ENCODE data around the gene CCNB1IP1.
A peak's percentile ranks its signal among the peaks of the same experiment; 100 is the strongest.

DNA sequence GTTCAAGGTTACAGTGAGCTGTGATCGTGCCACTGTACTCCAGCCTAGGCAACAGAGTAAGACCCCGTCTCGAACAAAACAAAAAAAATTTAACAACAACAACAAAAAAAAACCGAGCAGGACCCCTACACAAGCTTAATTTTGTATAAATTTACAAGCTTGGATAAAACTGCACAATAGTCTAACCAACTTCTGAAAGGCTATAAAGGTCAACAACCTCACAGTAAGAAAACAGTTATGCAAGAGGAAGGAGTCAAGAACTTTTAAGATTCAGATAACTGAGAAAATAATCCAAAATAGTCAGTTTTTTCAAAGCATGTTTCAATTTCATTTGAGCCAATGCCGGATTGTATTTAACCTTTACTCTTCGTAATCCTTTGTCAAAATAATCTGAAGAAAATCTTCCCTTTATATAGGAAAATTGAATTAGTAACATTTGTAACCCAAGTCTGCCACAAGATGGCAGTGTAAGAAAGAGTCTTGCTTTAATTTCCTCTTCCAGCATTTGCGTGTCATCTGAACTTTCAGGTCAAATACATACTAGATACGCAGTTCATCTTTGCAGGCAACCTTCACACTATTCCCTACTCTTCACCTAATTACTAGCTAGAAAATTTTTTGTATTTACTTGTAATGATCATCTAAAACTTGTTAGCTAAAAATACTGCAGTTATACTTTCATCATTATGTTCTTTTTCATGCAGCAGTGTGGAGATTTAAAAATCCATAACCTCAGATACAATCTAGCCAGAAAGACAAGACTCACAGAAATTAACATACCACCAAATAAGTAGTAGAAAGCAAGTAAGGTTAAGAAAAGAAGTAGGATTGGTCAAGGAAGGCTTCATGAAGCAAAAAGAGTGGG lies 5.8 kb downstream of the CCNB1IP1 start:
- TF ChIP-seq, protein P1, sequence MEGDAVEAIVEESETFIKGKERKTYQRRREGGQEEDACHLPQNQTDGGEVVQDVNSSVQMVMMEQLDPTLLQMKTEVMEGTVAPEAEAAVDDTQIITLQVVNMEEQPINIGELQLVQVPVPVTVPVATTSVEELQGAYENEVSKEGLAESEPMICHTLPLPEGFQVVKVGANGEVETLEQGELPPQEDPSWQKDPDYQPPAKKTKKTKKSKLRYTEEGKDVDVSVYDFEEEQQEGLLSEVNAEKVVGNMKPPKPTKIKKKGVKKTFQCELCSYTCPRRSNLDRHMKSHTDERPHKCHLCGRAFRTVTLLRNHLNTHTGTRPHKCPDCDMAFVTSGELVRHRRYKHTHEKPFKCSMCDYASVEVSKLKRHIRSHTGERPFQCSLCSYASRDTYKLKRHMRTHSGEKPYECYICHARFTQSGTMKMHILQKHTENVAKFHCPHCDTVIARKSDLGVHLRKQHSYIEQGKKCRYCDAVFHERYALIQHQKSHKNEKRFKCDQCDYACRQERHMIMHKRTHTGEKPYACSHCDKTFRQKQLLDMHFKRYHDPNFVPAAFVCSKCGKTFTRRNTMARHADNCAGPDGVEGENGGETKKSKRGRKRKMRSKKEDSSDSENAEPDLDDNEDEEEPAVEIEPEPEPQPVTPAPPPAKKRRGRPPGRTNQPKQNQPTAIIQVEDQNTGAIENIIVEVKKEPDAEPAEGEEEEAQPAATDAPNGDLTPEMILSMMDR (conservative IDR thresholded peaks at IDR 0.05): peak; percentile 82
- no peak for TF ChIP-seq ZFX (IDR thresholded peaks at IDR 0.05)
